ENCODE results near the gene RHCG.

DNA sequence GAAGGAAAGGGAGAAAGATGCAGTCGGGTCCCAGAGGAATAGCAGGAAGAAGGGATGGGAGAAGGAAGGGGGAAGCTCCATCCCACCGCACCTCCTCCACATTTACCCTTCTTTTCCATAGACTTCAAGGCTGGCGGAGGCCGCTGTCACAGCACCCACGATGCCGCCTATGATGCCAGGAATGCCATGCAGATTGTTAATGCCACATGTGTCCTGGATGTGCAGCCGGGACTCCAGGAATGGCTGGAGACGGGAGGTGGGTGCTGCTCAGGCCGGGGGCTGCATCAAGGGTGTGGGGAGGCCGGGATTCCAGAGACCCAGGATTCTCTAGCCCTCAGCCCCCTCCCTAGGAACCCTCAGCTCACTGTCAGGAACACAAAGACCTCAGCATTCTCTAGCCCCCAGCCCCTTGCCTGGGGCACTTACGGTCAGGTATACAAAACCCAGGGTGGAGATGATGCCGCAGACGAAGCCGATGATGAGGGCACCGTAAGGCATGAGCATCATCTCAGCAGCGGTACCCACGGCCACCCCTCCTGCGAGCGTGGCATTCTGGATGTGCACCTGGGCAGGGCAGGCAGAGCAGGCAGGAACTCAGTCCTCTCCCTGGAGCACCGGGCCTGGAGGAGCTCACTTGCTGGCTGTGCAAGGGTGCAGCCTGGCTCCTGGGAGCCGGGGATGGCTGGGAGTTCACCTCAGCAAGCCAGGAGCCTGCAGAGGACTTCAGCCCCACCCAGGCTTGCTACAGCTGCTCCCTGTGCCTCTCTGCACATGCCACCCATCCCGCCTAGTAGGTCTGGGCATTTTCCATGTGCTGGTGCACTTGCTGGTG is 18.8 kb downstream of the RHCG start:
- TF ChIP-seq, protein P1, sequence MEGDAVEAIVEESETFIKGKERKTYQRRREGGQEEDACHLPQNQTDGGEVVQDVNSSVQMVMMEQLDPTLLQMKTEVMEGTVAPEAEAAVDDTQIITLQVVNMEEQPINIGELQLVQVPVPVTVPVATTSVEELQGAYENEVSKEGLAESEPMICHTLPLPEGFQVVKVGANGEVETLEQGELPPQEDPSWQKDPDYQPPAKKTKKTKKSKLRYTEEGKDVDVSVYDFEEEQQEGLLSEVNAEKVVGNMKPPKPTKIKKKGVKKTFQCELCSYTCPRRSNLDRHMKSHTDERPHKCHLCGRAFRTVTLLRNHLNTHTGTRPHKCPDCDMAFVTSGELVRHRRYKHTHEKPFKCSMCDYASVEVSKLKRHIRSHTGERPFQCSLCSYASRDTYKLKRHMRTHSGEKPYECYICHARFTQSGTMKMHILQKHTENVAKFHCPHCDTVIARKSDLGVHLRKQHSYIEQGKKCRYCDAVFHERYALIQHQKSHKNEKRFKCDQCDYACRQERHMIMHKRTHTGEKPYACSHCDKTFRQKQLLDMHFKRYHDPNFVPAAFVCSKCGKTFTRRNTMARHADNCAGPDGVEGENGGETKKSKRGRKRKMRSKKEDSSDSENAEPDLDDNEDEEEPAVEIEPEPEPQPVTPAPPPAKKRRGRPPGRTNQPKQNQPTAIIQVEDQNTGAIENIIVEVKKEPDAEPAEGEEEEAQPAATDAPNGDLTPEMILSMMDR (IDR thresholded peaks at IDR 0.05): no peak
- TF ChIP-seq ZFX (IDR thresholded peaks at IDR 0.05; ENCODE audit: borderline replicate concordance): no peak

Data from 22Rv1 (cell line).